ENCODE data around the gene PAPPA. TPM values are rescaled to one million over a fixed set of nuclear protein-coding genes. Genes with fewer than 3 reads are reported as not detected.

Gene PAPPA
- total and polyA plus RNA-seq, 9 of the 15 experiments (the other 6 are each of a cell fraction or from before 2014, with no cell fraction given), result 0.06 to 0.18 (median 0.11) TPM

GRCh38 chr9:116394070-116394469 is 240.5 kb downstream of the PAPPA start (continued):
- no peak for TF ChIP-seq MEIS2 (IDR thresholded peaks at IDR 0.05; ENCODE audit: partially characterized antibody)
- TF ChIP-seq ZNF76 (CRISPR knock-in tag; IDR thresholded peaks at IDR 0.05; ENCODE audit: borderline replicate concordance), result peak; percentile 55; the same call in 1 of the 2 replicates
- TF ChIP-seq ZNF592 (IDR thresholded peaks at IDR 0.05), result peak; percentile 54
- no peak for TF ChIP-seq CEBPZ (IDR thresholded peaks at IDR 0.05; ENCODE audit: borderline replicate concordance, low read depth, low read length)
- TF ChIP-seq NR3C1 (CRISPR knock-in tag; IDR thresholded peaks at IDR 0.05), result no peak
- TF ChIP-seq E2F3 (CRISPR knock-in tag; IDR thresholded peaks at IDR 0.05), result no peak
- no peak for TF ChIP-seq ZNF511 (CRISPR knock-in tag; IDR thresholded peaks at IDR 0.05)
- no peak for TF ChIP-seq ZZZ3 (IDR thresholded peaks at IDR 0.05)
- TF ChIP-seq L3MBTL2 (IDR thresholded peaks at IDR 0.05), result peak; percentile 87
- no peak for TF ChIP-seq NONO (IDR thresholded peaks at IDR 0.05; ENCODE audit: low read depth in 2 of 2, low read length in 1 of 2)
- TF ChIP-seq SNIP1 (IDR thresholded peaks at IDR 0.05; ENCODE audit: low read depth), result no peak
- no peak for TF ChIP-seq SIN3A (IDR thresholded peaks at IDR 0.05; ENCODE audit: borderline replicate concordance in 2 of 2, control insufficient read depth in 1 of 2, low read depth in 2 of 2, low read length in 2 of 2)
- TF ChIP-seq GTF2E2 (tag; IDR thresholded peaks at IDR 0.05), result no peak
